ENCODE data around the gene TBKBP1. TPM values are rescaled to one million over a fixed set of nuclear protein-coding genes. Genes with fewer than 3 reads are reported as not detected.

The TBKBP1 gene
- total RNA-seq, 2 donors from 2014 or later: 14.5 to 22.9 TPM

- H3K9me3 Mint-ChIP-seq: no peaks in the 10 kb centered on the region
- H3K36me3 Mint-ChIP-seq (ENCODE audit: low read depth): peaks cover 92% of the 10 kb centered on the region
- no peak for TF ChIP-seq CTCF (conservative IDR thresholded peaks at IDR 0.05)
- Histone ChIP-seq H3K9ac (ENCODE audit: extremely low read depth, low read length, poor library complexity, severe bottlenecking) (no peak overlapping the region), H3K27ac (ENCODE audit: low read depth, low read length) (no peak overlapping the region), H3K36me3 (ENCODE audit: control insufficient read depth, insufficient read depth, low read length) (peaks cover 97% of the 10 kb centered on the region), H3K9me3 (ENCODE audit: control insufficient read depth, low read length) (no peaks in the 10 kb centered on the region), H3K4me1 (ENCODE audit: control insufficient read depth, insufficient read depth, low read length) (no peaks in the 10 kb centered on the region), H3K4me3 (ENCODE audit: low read length) (no peak overlapping the region), H3K27me3 (ENCODE audit: control insufficient read depth, insufficient read depth, low read length, poor library complexity, severe bottlenecking) (no peaks in the 10 kb centered on the region)
- no peak overlapping the region for H3K27ac Mint-ChIP-seq
- H3K4me3 Mint-ChIP-seq: no peak overlapping the region
- H3K27me3 Mint-ChIP-seq (ENCODE audit: insufficient read depth): no peaks in the 10 kb centered on the region
- peaks cover 6% of the 10 kb centered on the region for H3K4me1 Mint-ChIP-seq
- 89 to 98% methylated on average over 4 of the region's 4 CpGs for WGBS, 2 experiments (ENCODE audit: insufficient coverage in 1 of 2, insufficient read length in 1 of 2)
- no peak for DNase-seq
Measured at GRCh38 chr17:47676199-47676472, 17.8 kb upstream of the TBKBP1 start.

DNA sequence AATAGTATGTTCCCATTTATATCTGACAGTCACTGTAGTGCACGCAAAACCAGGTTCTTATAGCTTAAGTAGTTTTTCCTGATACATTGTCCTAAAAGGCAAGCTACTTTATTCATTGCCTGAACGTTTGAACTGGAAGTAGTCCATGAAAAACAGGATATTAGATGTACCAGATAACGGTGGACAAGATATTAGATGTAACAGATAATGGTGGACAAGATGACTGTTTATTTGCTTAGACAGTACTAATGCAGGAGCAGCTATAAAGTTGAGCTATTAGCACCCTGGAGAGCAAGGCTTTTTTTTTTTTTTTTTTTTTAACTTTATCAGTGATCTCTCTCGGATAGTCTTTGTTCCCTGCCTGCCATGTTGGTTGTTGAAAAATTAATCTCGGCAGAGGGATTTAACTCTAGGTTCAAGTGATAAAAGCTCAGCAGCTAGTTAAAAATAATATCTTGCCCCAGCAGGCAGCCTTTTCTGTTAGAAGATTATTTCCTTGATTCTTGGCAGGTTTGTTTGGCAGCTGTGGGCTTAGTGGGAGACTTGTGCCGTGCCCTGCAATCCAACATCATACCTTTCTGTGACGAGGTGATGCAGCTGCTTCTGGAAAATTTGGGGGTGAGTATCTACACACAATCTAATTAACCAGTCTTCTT is 17.3 kb upstream of the TBKBP1 start:
- 86 to 98% methylated on average over 5 to 7 of the region's 7 CpGs for WGBS, 2 experiments (ENCODE audit: insufficient coverage in 1 of 2, insufficient read length in 1 of 2)
- Mint-ChIP-seq H3K27ac (peak overlapping the region; percentile 53), H3K9me3 (no peaks in the 10 kb centered on the region), H3K4me3 (no peak overlapping the region), H3K27me3 (ENCODE audit: insufficient read depth) (no peaks in the 10 kb centered on the region), H3K36me3 (ENCODE audit: low read depth) (peaks cover 90% of the 10 kb centered on the region), H3K4me1 (peaks cover 6% of the 10 kb centered on the region)
- no peaks in the 10 kb centered on the region for H3K27me3 ChIP-seq (ENCODE audit: control insufficient read depth, insufficient read depth, low read length, poor library complexity, severe bottlenecking)
- no peak overlapping the region for H3K9ac ChIP-seq (ENCODE audit: extremely low read depth, low read length, poor library complexity, severe bottlenecking)
- no peak overlapping the region for H3K4me3 ChIP-seq (ENCODE audit: low read length)
- H3K27ac ChIP-seq (ENCODE audit: low read depth, low read length): no peak overlapping the region
- no peaks in the 10 kb centered on the region for H3K9me3 ChIP-seq (ENCODE audit: control insufficient read depth, low read length)
- no peaks in the 10 kb centered on the region for H3K4me1 ChIP-seq (ENCODE audit: control insufficient read depth, insufficient read depth, low read length)
- H3K36me3 ChIP-seq (ENCODE audit: control insufficient read depth, insufficient read depth, low read length): peaks cover 98% of the 10 kb centered on the region
- peak; percentile 40 for DNase-seq
- TF ChIP-seq CTCF (conservative IDR thresholded peaks at IDR 0.05): no peak

DNA sequence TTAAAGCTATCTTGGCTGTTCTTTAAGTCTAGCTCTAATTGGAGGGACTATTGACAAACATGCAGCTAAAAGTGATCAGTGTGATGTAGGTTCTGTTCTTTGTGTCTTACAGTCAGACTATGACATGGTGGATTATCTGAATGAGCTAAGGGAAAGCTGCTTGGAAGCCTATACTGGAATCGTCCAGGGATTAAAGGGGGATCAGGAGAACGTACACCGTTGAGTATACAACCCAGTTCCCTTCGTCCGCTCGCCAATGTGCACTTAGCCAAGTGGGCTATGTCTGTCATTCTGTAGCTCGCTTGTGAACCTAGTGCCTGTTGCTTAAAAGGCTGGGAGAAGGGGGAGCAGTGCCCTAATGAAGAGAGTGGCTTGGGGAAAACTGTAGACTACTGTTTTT is 15.8 kb upstream of the TBKBP1 start:
- TF ChIP-seq CTCF (conservative IDR thresholded peaks at IDR 0.05): no peak
- Mint-ChIP-seq H3K27me3 (ENCODE audit: insufficient read depth) (no peaks in the 10 kb centered on the region), H3K4me1 (peaks cover 6% of the 10 kb centered on the region), H3K27ac (no peak overlapping the region), H3K36me3 (ENCODE audit: low read depth) (peaks cover 91% of the 10 kb centered on the region), H3K4me3 (no peak overlapping the region), H3K9me3 (no peaks in the 10 kb centered on the region)
- Histone ChIP-seq H3K4me3 (ENCODE audit: low read length) (no peak overlapping the region), H3K9ac (ENCODE audit: extremely low read depth, low read length, poor library complexity, severe bottlenecking) (no peak overlapping the region), H3K27ac (ENCODE audit: low read depth, low read length) (no peak overlapping the region), H3K9me3 (ENCODE audit: control insufficient read depth, low read length) (no peaks in the 10 kb centered on the region), H3K27me3 (ENCODE audit: control insufficient read depth, insufficient read depth, low read length, poor library complexity, severe bottlenecking) (no peaks in the 10 kb centered on the region), H3K4me1 (ENCODE audit: control insufficient read depth, insufficient read depth, low read length) (no peaks in the 10 kb centered on the region), H3K36me3 (ENCODE audit: control insufficient read depth, insufficient read depth, low read length) (peaks cover 97% of the 10 kb centered on the region)
- 89 to 98% methylated on average over 7 of the region's 7 CpGs for WGBS, 2 experiments (ENCODE audit: insufficient coverage in 1 of 2, insufficient read length in 1 of 2)
- no peak for DNase-seq

Measured in endodermal cell (in vitro differentiated cells).